ENCODE data around the gene LARP4. TPM values are rescaled to one million over a fixed set of nuclear protein-coding genes. Genes with fewer than 3 reads are reported as not detected.
A peak's percentile ranks its signal among the peaks of the same experiment; 100 is the strongest.
"Not testable (repeated sequence)": the region's sequence is repeated elsewhere in the genome, so short reads cannot be mapped to it uniquely, and the experiment has no call there.

The LARP4 gene
- total RNA-seq, 6 experiments from 2014 or later, result 46.3 to 83.0 (median 61.9) TPM

GRCh38 chr12:50441763-50442162 is 41.1 kb downstream of the LARP4 start:
- Histone ChIP-seq H3K9me3 (no peaks in the 10 kb centered on the region), H3K36me3 (peaks cover 11 to 93% (median 48%) of the 10 kb centered on the region in 4 donors), H3K27me3 (no peaks in the 10 kb centered on the region), H3K27ac (no peak overlapping the region), H3K4me1 (no peaks in the 10 kb centered on the region), H3K4me3 (no peak overlapping the region)
- peak in 1 of 3 donors; percentile 12 for DNase-seq
- no peak for ATAC-seq
- intact Hi-C loops (cut with DNase I), result no loop called here
- 79% methylated on average over 7 of the region's 7 CpGs for WGBS (ENCODE audit: insufficient coverage, low coverage, low lambda C conversion rate, missing lambda C conversion rate)
- TF ChIP-seq POLR2A (IDR thresholded peaks at IDR 0.05), result no peak
- TF ChIP-seq, protein P1, sequence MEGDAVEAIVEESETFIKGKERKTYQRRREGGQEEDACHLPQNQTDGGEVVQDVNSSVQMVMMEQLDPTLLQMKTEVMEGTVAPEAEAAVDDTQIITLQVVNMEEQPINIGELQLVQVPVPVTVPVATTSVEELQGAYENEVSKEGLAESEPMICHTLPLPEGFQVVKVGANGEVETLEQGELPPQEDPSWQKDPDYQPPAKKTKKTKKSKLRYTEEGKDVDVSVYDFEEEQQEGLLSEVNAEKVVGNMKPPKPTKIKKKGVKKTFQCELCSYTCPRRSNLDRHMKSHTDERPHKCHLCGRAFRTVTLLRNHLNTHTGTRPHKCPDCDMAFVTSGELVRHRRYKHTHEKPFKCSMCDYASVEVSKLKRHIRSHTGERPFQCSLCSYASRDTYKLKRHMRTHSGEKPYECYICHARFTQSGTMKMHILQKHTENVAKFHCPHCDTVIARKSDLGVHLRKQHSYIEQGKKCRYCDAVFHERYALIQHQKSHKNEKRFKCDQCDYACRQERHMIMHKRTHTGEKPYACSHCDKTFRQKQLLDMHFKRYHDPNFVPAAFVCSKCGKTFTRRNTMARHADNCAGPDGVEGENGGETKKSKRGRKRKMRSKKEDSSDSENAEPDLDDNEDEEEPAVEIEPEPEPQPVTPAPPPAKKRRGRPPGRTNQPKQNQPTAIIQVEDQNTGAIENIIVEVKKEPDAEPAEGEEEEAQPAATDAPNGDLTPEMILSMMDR (IDR thresholded peaks at IDR 0.05), result no peak

- 72% methylated on average over 3 of the region's 3 CpGs for WGBS (ENCODE audit: insufficient coverage, low coverage, low lambda C conversion rate, missing lambda C conversion rate)
- H3K9me3 ChIP-seq, result no peaks in the 10 kb centered on the region
- H3K27me3 ChIP-seq, result no peaks in the 10 kb centered on the region
- no peak overlapping the region for H3K27ac ChIP-seq
- intact Hi-C loops (cut with DNase I), result no loop called here
- H3K36me3 ChIP-seq, result peaks cover 8 to 93% (median 45%) of the 10 kb centered on the region in 4 donors
- ATAC-seq, result no peak
- H3K4me1 ChIP-seq, result no peaks in the 10 kb centered on the region
- H3K4me3 ChIP-seq, result no peak overlapping the region
- TF ChIP-seq POLR2A (IDR thresholded peaks at IDR 0.05), result no peak
- TF ChIP-seq, protein P1 (IDR thresholded peaks at IDR 0.05), result no peak
- DNase-seq, result no peak
These were observed 41.7 kb downstream of the LARP4 start for GRCh38 chr12:50442178-50442908.

GRCh38 chr12:50449671-50450070 is 49.0 kb downstream of the LARP4 start:
- H3K9me3 ChIP-seq; ATAC-seq; DNase-seq; H3K27ac ChIP-seq; H3K4me3 ChIP-seq; H3K4me1 ChIP-seq; intact Hi-C loops (cut with DNase I); H3K27me3 ChIP-seq: not testable (repeated sequence)
- 94% methylated on average over 3 of the region's 5 CpGs for WGBS (ENCODE audit: insufficient coverage, low coverage, low lambda C conversion rate, missing lambda C conversion rate)
- H3K36me3 ChIP-seq, result peaks cover 0 to 80% (median 13%) of the 10 kb centered on the region in 4 donors

DNA sequence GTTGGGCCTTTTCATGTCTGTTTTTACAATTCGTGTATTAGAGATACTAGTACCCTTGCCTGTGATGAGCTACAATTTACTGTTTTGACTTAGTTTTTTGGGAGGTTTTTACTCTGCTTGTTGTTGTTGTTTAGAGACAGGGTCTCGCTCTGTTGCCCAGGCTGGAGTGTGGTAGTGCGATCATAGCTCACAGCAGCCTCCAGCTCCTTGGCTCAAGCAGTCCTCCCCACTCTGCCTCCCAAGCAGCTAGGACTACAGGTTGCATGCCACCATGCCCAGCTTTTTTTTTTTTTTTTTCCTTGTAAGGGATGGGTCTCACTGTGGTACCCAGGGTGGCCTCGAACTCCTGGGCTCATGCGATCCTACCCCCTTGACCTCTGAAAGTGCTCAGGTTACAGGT is 52.1 kb downstream of the LARP4 start:
- H3K4me1 ChIP-seq, result no peaks in the 10 kb centered on the region
- H3K36me3 ChIP-seq, result peaks cover 0 to 68% (median 12%) of the 10 kb centered on the region in 4 donors
- 96% methylated on average over 5 of the region's 5 CpGs for WGBS (ENCODE audit: insufficient coverage, low coverage, low lambda C conversion rate, missing lambda C conversion rate)
- intact Hi-C loops (cut with DNase I), result no loop called here
- DNase-seq (no peak), ATAC-seq (no peak)
- no peak overlapping the region for H3K27ac ChIP-seq
- TF ChIP-seq, protein P1 (IDR thresholded peaks at IDR 0.05), result no peak
- TF ChIP-seq POLR2A (IDR thresholded peaks at IDR 0.05), result no peak
- H3K27me3 ChIP-seq, result no peaks in the 10 kb centered on the region
- H3K4me3 ChIP-seq, result no peak overlapping the region
- H3K9me3 ChIP-seq, result no peaks in the 10 kb centered on the region

GRCh38 chr12:50453872-50454271 is 53.2 kb downstream of the LARP4 start:
- intact Hi-C loops (cut with DNase I), result no loop called here
- H3K27me3 ChIP-seq, result no peaks in the 10 kb centered on the region
- peaks cover 0 to 58% (median 12%) of the 10 kb centered on the region in 4 donors for H3K36me3 ChIP-seq
- H3K27ac ChIP-seq, result no peak overlapping the region
- DNase-seq (no peak), ATAC-seq (no peak)
- H3K9me3 ChIP-seq, result no peaks in the 10 kb centered on the region
- no peak overlapping the region for H3K4me3 ChIP-seq
- no peak for TF ChIP-seq POLR2A (IDR thresholded peaks at IDR 0.05)
- TF ChIP-seq, protein P1 (IDR thresholded peaks at IDR 0.05), result no peak
- 95% methylated on average over 5 of the region's 5 CpGs for WGBS (ENCODE audit: insufficient coverage, low coverage, low lambda C conversion rate, missing lambda C conversion rate)
- H3K4me1 ChIP-seq, result no peaks in the 10 kb centered on the region

All from right lobe of liver (tissue), 6 donors.